ENCODE data around the gene CNTLN. TPM values are rescaled to one million over a fixed set of nuclear protein-coding genes. Genes with fewer than 3 reads are reported as not detected.

Gene CNTLN
- total RNA-seq, 1 experiment from 2014 or later = 15.0 TPM

DNA sequence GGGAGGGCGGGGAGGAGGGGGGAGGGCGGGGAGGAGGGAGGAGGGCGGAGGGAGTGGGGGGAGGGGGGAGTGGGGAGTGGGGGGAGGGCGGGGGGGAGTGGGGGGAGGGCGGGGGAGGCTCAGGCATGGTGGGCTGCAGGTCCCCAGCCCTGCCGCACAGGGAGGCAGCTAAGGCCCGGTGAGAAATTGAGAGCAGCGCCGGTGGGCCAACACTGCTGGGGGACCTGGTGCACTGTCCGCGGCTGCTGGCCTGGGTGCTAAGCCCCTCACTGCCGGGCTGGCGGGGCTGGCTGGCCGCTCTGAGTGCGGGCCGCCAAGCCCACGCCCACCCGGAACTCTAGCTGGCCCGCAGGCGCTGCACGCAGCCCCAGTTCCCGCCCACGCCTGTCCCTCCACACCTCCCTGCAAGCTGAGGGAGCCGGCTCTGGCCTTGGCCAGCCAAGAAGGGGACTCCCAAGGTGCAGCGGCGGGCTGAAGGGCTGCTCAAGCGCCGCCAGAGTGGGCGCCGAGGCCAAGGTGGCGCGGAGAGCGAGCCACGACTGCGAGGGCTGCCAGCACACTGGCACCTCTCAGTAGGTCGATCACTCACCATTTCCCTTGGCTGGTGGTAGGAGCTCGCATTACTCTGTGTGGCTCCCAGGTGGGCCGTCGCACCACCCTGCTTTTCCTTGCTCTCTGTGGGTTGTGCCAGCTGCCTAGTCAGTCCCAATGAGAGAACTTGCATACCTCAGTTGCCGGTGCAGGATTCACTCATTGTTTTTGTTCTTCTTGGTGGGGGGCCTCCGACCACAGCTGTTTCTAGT lies 160.2 kb downstream of the CNTLN start:
- no peak overlapping the region for H2BK120ac ChIP-seq (ENCODE audit: low read depth, low read length, poor library complexity, severe bottlenecking)
- TF ChIP-seq, protein P1, sequence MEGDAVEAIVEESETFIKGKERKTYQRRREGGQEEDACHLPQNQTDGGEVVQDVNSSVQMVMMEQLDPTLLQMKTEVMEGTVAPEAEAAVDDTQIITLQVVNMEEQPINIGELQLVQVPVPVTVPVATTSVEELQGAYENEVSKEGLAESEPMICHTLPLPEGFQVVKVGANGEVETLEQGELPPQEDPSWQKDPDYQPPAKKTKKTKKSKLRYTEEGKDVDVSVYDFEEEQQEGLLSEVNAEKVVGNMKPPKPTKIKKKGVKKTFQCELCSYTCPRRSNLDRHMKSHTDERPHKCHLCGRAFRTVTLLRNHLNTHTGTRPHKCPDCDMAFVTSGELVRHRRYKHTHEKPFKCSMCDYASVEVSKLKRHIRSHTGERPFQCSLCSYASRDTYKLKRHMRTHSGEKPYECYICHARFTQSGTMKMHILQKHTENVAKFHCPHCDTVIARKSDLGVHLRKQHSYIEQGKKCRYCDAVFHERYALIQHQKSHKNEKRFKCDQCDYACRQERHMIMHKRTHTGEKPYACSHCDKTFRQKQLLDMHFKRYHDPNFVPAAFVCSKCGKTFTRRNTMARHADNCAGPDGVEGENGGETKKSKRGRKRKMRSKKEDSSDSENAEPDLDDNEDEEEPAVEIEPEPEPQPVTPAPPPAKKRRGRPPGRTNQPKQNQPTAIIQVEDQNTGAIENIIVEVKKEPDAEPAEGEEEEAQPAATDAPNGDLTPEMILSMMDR (conservative IDR thresholded peaks at IDR 0.05) = no peak
- peak; percentile 28 for DNase-seq
- H3K27ac ChIP-seq (ENCODE audit: insufficient read length, low read depth, low read length) = no peak overlapping the region
- no peak overlapping the region for H2BK20ac ChIP-seq (ENCODE audit: low read depth, low read length, poor library complexity, severe bottlenecking)
- H3K14ac ChIP-seq (ENCODE audit: insufficient read depth, low read length) = no peak overlapping the region
- Mint-ChIP-seq H3K27ac (no peak overlapping the region; a peak in 1 of 7 replicates), H3K4me3 (no peak overlapping the region), H3K4me1 (peaks cover 6 to 16% of the 10 kb centered on the region in 2 experiments), H3K36me3 (ENCODE audit: insufficient read depth in 1 of 3, low read depth in 3 of 3) (peaks cover 21 to 32% (median 30%) of the 10 kb centered on the region in 3 experiments), H3K9me3 (peaks cover 20 to 22% of the 10 kb centered on the region in 2 experiments; a peak in 4 of 5 replicates), H3K27me3 (ENCODE audit: low read depth) (no peaks in the 10 kb centered on the region)
- no peak overlapping the region for H2BK12ac ChIP-seq (ENCODE audit: insufficient read length, low read depth, low read length)
- H2AK5ac ChIP-seq (ENCODE audit: insufficient read length, low read length) = no peak overlapping the region
- no peak overlapping the region for H4K5ac ChIP-seq (ENCODE audit: insufficient read length, low read depth, low read length)
- H3K4me1 ChIP-seq (ENCODE audit: insufficient read depth, low read length) = no peaks in the 10 kb centered on the region
- H3K79me1 ChIP-seq (ENCODE audit: insufficient read depth, low read depth, low read length, poor library complexity, severe bottlenecking) = no peaks in the 10 kb centered on the region
- no peak overlapping the region for H2BK15ac ChIP-seq (ENCODE audit: low read depth, low read length)
- H4K91ac ChIP-seq (ENCODE audit: insufficient read length, low read depth, low read length) = no peak overlapping the region
- H3K27me3 ChIP-seq (ENCODE audit: insufficient read depth, low read length) = no peaks in the 10 kb centered on the region
- no CpG with 5 or more reads among the region's 41 CpGs for WGBS (ENCODE audit: extremely low coverage, insufficient read length, low lambda C conversion rate)
- H2AFZ ChIP-seq (ENCODE audit: low read length) = no peak overlapping the region
- H4K20me1 ChIP-seq (ENCODE audit: control insufficient read depth, insufficient read depth, insufficient read length) = no peaks in the 10 kb centered on the region
- H3T11ph ChIP-seq (ENCODE audit: low read length) = no peak overlapping the region
- H3K4ac ChIP-seq (ENCODE audit: low read depth, low read length) = no peak overlapping the region
- H4K8ac ChIP-seq (replicated peaks; ENCODE audit: insufficient read length, low read depth, low read length) = no peak overlapping the region
- H2BK5ac ChIP-seq (ENCODE audit: insufficient read length, low read length) = no peak overlapping the region
- H3K18ac ChIP-seq (ENCODE audit: insufficient read length, low read depth, low read length) = no peak overlapping the region
- no peaks in the 10 kb centered on the region for H3K9me3 ChIP-seq (ENCODE audit: control insufficient read depth, low read depth, low read length)
- no peak overlapping the region for H3K9ac ChIP-seq (ENCODE audit: extremely low read depth, insufficient read length, low read length)
- no peak overlapping the region for H3K56ac ChIP-seq (ENCODE audit: insufficient read length, low read depth, low read length)
- no peaks in the 10 kb centered on the region for H3K79me2 ChIP-seq (ENCODE audit: insufficient read depth, low read length)
- H3K23me2 ChIP-seq (ENCODE audit: insufficient read length, low read depth, low read length, poor library complexity, severe bottlenecking) = no peaks in the 10 kb centered on the region
- no peak overlapping the region for H3K23ac ChIP-seq (ENCODE audit: insufficient read length, low read depth, low read length)
- H3K4me2 ChIP-seq (ENCODE audit: insufficient read depth, insufficient read length, low read length) = no peak overlapping the region
